HepG2 (cell line): Measurements from ENCODE around the gene CBLC. TPM values are rescaled to one million over a fixed set of nuclear protein-coding genes. Genes with fewer than 3 reads are reported as not detected.
A peak's percentile ranks its signal among the peaks of the same experiment; 100 is the strongest.

Experiments
- ATAC-seq: fragments of 200-7000 bp; cut with Tn5 transposase; 3 replicates; pipeline ENCODE4 v1.9.1; 2020; ENCODE audit warnings: mild to moderate bottlenecking, moderate library complexity
- BruUV-seq: library from RNA; stranded (reverse); fragments of 400-500 nt; replicated peaks from 2 replicates; lab custom pipeline; 2021; lab: Mats Ljungman, UMichigan
- CTCF ChIA-PET: fragments of 300-600 bp; formaldehyde crosslinking; extraction: SDS; loops from one replicate; lab custom pipeline; 2021; ENCODE audit warnings: low total read pairs, inconsistent platforms, low intra/inter-chr PET ratio; lab: Yijun Ruan, JAX
- POLR2A ChIA-PET: fragments of 350-600 bp; sonication (Branson Sonifier 250); formaldehyde crosslinking; loops from one replicate; lab custom pipeline; 2020; ENCODE audit warnings: antibody characterized with exemption, inconsistent platforms; lab: Yijun Ruan, JAX
- DNase-seq: peaks from one replicate; pipeline ENCODE4 v3.0.0-alpha.2; 2015; ENCODE audit warnings: low spot score
- FAIRE-seq: peaks from 3 replicates; lab custom pipeline; 2011; peaks lifted over from hg19 to GRCh38; lab: Jason Lieb, UNC
- H2AFZ ChIP-seq: one replicate; pipeline ENCODE4 v1.6.1; 2011; ENCODE audit warnings: low read length, inconsistent platforms
- H3K27ac ChIP-seq: fragments of 300-600 bp; 3 replicates; pipeline ENCODE4 v1.8.0; 2011; ENCODE audit warnings: mixed run types, mild to moderate bottlenecking, mixed read lengths, low read length, inconsistent platforms; ENCODE audit not compliant: insufficient read depth; ENCODE audit errors: extremely low read length
- H3K27me3 ChIP-seq, 2 experiments: fragments of 200-600 bp in 1 of 2; 2 replicates in 1 of 2; 3 replicates in 1 of 2; pipeline versions ENCODE4 v1.6.0 to v1.8.0; 2011; ENCODE audit warnings: low read length in 2 of 2, mild to moderate bottlenecking in 2 of 2, moderate library complexity in 2 of 2, inconsistent platforms in 1 of 2; ENCODE audit not compliant: insufficient read depth in 2 of 2, control insufficient read depth in 1 of 2
- H3K36me3 ChIP-seq, 2 experiments: fragments of 200-600 bp in 1 of 2; replicated peaks in 1 of 2; 2 replicates in 1 of 2; 3 replicates in 1 of 2; pipeline versions ENCODE4 v1.5.1 to v1.8.0; 2011; ENCODE audit warnings: low read length in 2 of 2, inconsistent platforms in 1 of 2; ENCODE audit not compliant: insufficient read depth in 2 of 2, control insufficient read depth in 1 of 2
- H3K4me1 ChIP-seq: 2 replicates; pipeline ENCODE4 v1.5.1; 2012; ENCODE audit warnings: low read length, inconsistent platforms; ENCODE audit not compliant: insufficient read depth
- H3K4me2 ChIP-seq: 2 replicates; pipeline ENCODE4 v1.6.0; 2011; ENCODE audit warnings: low read depth, low read length, inconsistent platforms
- H3K4me3 ChIP-seq, 3 experiments: fragments of 200-600 bp in 1 of 3; sonication (generic), shearing (Covaris generic) in 1 of 3; replicated peaks in 1 of 3; 2 replicates each; pipeline ENCODE4 v1.5.1; 2011 to 2016; ENCODE audit warnings: low read length in 3 of 3, inconsistent platforms in 2 of 3, low read depth in 2 of 3, mild to moderate bottlenecking in 2 of 3, control low read depth in 1 of 3, mixed read lengths in 1 of 3; ENCODE audit not compliant: insufficient read depth in 1 of 3
- H3K79me2 ChIP-seq: one replicate; pipeline ENCODE4 v1.6.1; 2011; ENCODE audit warnings: low read length, inconsistent platforms; ENCODE audit not compliant: insufficient read depth
- H3K9ac ChIP-seq: 2 replicates; pipeline ENCODE4 v1.6.0; 2011; ENCODE audit warnings: mild to moderate bottlenecking, low read depth, low read length, inconsistent platforms; ENCODE audit not compliant: insufficient read depth
- H3K9me3 ChIP-seq: 2 replicates; pipeline ENCODE4 v1.5.1; 2012; ENCODE audit warnings: mild to moderate bottlenecking, low read length
- H4K20me1 ChIP-seq: 2 replicates; pipeline ENCODE4 v1.6.0; 2011; ENCODE audit warnings: inconsistent platforms, mild to moderate bottlenecking, low read length, moderate library complexity; ENCODE audit not compliant: insufficient read depth
- ATF2 ChIP-seq: sonication (generic); formaldehyde crosslinking; IDR thresholded peaks from 2 replicates; pipeline ENCODE4 v1.4.0; 2020; ENCODE audit warnings: missing genetic modification reagents
- GATAD2A ChIP-seq: IDR thresholded peaks from 2 replicates; pipeline ENCODE4 v1.6.1; 2016
- JARID2 ChIP-seq: sonication (generic); formaldehyde crosslinking; IDR thresholded peaks from 2 replicates; pipeline ENCODE4 v1.8.1; 2023; ENCODE audit warnings: missing genetic modification reagents, inconsistent platforms; ENCODE audit not compliant: insufficient replicate concordance
- MAFG ChIP-seq: sonication (generic); formaldehyde crosslinking; IDR thresholded peaks from 2 replicates; pipeline ENCODE4 v1.5.1; 2020; ENCODE audit warnings: mild to moderate bottlenecking, missing genetic modification reagents
- NONO ChIP-seq, 2 experiments: fragments of 450-650 bp in 1 of 2; sonication (generic) in 1 of 2; formaldehyde crosslinking in 1 of 2; IDR thresholded peaks in 1 of 2; conservative IDR thresholded peaks in 1 of 2; 2 replicates each; pipeline versions ENCODE4 v1.6.1 to v1.8.0; 2017 to 2022; ENCODE audit warnings: mild to moderate bottlenecking in 1 of 2, missing genetic modification reagents in 1 of 2, moderate library complexity in 1 of 2
- PHF21A ChIP-seq: sonication (generic); formaldehyde crosslinking; IDR thresholded peaks from 2 replicates; pipeline ENCODE4 v1.5.0; 2020; ENCODE audit warnings: mild to moderate bottlenecking, missing genetic modification reagents
- TBX2 ChIP-seq: sonication (generic); formaldehyde crosslinking; IDR thresholded peaks from 2 replicates; pipeline ENCODE4 v1.5.0; 2020; ENCODE audit warnings: missing genetic modification reagents, mild to moderate bottlenecking, borderline replicate concordance
- ZNF687 ChIP-seq: sonication (generic); formaldehyde crosslinking; IDR thresholded peaks from 2 replicates; pipeline ENCODE4 v1.5.1; 2020; ENCODE audit warnings: mild to moderate bottlenecking, missing genetic modification reagents, moderate library complexity
- ZNF772 ChIP-seq: sonication (generic); formaldehyde crosslinking; IDR thresholded peaks from 2 replicates; pipeline ENCODE4 v1.5.0; 2020; ENCODE audit warnings: mild to moderate bottlenecking, missing genetic modification reagents
- ZSCAN21 ChIP-seq: sonication (generic); formaldehyde crosslinking; IDR thresholded peaks from 2 replicates; pipeline ENCODE4 v1.8.0; 2022; ENCODE audit warnings: mild to moderate bottlenecking, missing genetic modification reagents, moderate library complexity, borderline replicate concordance
- WGBS: methylation state at CpG from one replicate; pipeline ENCODE4 v1.1.6; 2017; ENCODE audit warnings: low lambda C conversion rate; 5-methylcytosine and 5-hydroxymethylcytosine counted together
- in situ Hi-C: cut with HindIII; loops from 2 replicates; pipeline ENCODE4 v1.10.0; 2017; ENCODE audit warnings: low pct_unique_long_range_greater_than_20kb; ENCODE audit not compliant: extremely low pct_ligation_motif_present
- intact Hi-C: fragments of 100-400 bp; cut with micrococcal nuclease; formaldehyde crosslinking; loops from one replicate; pipeline ENCODE4 v1.10.0; 2022; ENCODE audit not compliant: unreplicated experiment
- polyA plus RNA-seq, 8 experiments: library from polyadenylated mRNA; depleted of rRNA in 3 of 8; stranded (reverse) in 7 of 8; unstranded in 1 of 8; fragments of >200 nt; fragmentation: Illumina TruSeq in 4 of 8; extraction: Trizol in 4 of 8; gene quantifications; 2 replicates each; pipeline versions ENCODE4 v1.2.1 to v1.2.3, GENCODE V29; 2011 to 2016; ENCODE audit warnings: low read depth in 4 of 8, missing spikeins in 1 of 8, mixed read lengths in 1 of 8; ENCODE audit not compliant: insufficient read depth in 1 of 8
- total RNA-seq, 5 experiments: library from RNA; depleted of rRNA; stranded (reverse); fragments of >200 nt; fragmentation: Illumina TruSeq; extraction: Trizol; gene quantifications; 2 replicates each; pipeline ENCODE4 v1.2.3, GENCODE V29; 2016; ENCODE audit warnings: low read depth in 1 of 5
- TF ChIP-seq, protein P1 (sequence below), 2 experiments: sonication (generic) in 1 of 2; formaldehyde crosslinking in 1 of 2; IDR thresholded peaks; 2 replicates each; pipeline versions ENCODE4 v1.4.0 to v1.6.1; 2016 to 2020; ENCODE audit warnings: borderline replicate concordance in 1 of 2, low read depth in 1 of 2, mild to moderate bottlenecking in 1 of 2, missing genetic modification reagents in 1 of 2

Gene CBLC
- total and polyA plus RNA-seq, 2 of the 13 experiments (the other 11 are each of a cell fraction or from before 2014, with no cell fraction given): 1.8 to 2.6 TPM

GRCh38 chr19:44817725-44818465 is 40.2 kb downstream of the CBLC start:
- Histone ChIP-seq H3K27ac (peak overlapping the region; percentile 5), H4K20me1 (0 out of 2 replicates have a peak, but pooled peaks cover 2% of the 10 kb centered on the region), H3K4me3 (no peak overlapping the region), H3K79me2 (no peaks in the 10 kb centered on the region), H3K4me1 (peaks cover 35% of the 10 kb centered on the region), H3K9ac (no peak overlapping the region), H2AFZ (no peak overlapping the region), H3K27me3 (no peaks in the 10 kb centered on the region), H3K9me3 (no peaks in the 10 kb centered on the region), H3K36me3 (peaks cover 10 to 31% of the 10 kb centered on the region in 2 experiments), H3K4me2 (0 out of 2 replicates have a peak overlapping the region, but pooled peaks have one; percentile 11)
- ATAC-seq (peak; percentile 57), FAIRE-seq (peak; percentile 79), DNase-seq (peak; percentile 64)
- POLR2A ChIA-PET: interaction anchor here (0.7 to 8.3 kb wide), 3 partner anchors 9 to 52 kb away, joined by 3 to 67 read pairs (median 4); partner anchors contain the start of gene BCAM
- CTCF ChIA-PET: no interaction called here
- 31% methylated on average over 2 of the region's 8 CpGs for WGBS
- in situ Hi-C loops (no loop called here), intact Hi-C loops (no loop called here)
- BruUV-seq: no TSS peak
- TF ChIP-seq ATF2 (CRISPR knock-in tag) (no peak), MAFG (CRISPR knock-in tag) (no peak), NONO (IDR thresholded peaks at IDR 0.05) (no peak), NONO (CRISPR knock-in tag; conservative IDR thresholded peaks at IDR 0.05) (no peak), ZNF687 (CRISPR knock-in tag) (peak; percentile 26), JARID2 (peak; percentile 53), GATAD2A (CRISPR knock-in tag) (0 out of 2 replicates have a peak, but pooled peaks have one; percentile 16), TBX2 (CRISPR knock-in tag) (no peak; the same call in 1 of the 2 replicates), PHF21A (0 out of 2 replicates have a peak, but pooled peaks have one; percentile 35), ZSCAN21 (CRISPR knock-in tag) (no peak), ZNF772 (CRISPR knock-in tag) (no peak)
- TF ChIP-seq, protein P1, sequence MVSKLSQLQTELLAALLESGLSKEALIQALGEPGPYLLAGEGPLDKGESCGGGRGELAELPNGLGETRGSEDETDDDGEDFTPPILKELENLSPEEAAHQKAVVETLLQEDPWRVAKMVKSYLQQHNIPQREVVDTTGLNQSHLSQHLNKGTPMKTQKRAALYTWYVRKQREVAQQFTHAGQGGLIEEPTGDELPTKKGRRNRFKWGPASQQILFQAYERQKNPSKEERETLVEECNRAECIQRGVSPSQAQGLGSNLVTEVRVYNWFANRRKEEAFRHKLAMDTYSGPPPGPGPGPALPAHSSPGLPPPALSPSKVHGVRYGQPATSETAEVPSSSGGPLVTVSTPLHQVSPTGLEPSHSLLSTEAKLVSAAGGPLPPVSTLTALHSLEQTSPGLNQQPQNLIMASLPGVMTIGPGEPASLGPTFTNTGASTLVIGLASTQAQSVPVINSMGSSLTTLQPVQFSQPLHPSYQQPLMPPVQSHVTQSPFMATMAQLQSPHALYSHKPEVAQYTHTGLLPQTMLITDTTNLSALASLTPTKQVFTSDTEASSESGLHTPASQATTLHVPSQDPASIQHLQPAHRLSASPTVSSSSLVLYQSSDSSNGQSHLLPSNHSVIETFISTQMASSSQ (IDR thresholded peaks at IDR 0.05; ENCODE audit: low read depth): peak; percentile 69
- TF ChIP-seq, protein P1 (CRISPR knock-in tag; IDR thresholded peaks at IDR 0.05; ENCODE audit: borderline replicate concordance): no peak; the same call in 1 of the 2 replicates
